Fibroblast of lung (primary cell): ENCODE data around the gene DLL1. TPM values are rescaled to one million over a fixed set of nuclear protein-coding genes. Genes with fewer than 3 reads are reported as not detected.
A peak's percentile ranks its signal among the peaks of the same experiment; 100 is the strongest.

ENCODE experiments used
- DNase-seq, 2 donors: peaks; one replicate each; pipeline versions ENCODE4 v3.0.0 to v3.0.0-alpha.2; 2010; ENCODE audit warnings: low read depth in 2 of 2
- H2AFZ ChIP-seq: 2 replicates; pipeline ENCODE4 v1.5.1; 2012; ENCODE audit warnings: low read length, control low read depth, inconsistent platforms
- H3K27ac ChIP-seq: 2 replicates; pipeline ENCODE4 v1.5.1; 2011; ENCODE audit warnings: low read length, control low read depth; ENCODE audit not compliant: insufficient read depth
- H3K27me3 ChIP-seq: 2 replicates; pipeline ENCODE4 v1.5.1; 2011; ENCODE audit warnings: mild to moderate bottlenecking, low read length; ENCODE audit not compliant: control insufficient read depth, insufficient read depth
- H3K36me3 ChIP-seq: 2 replicates; pipeline ENCODE4 v1.5.1; 2011; ENCODE audit warnings: low read length; ENCODE audit not compliant: control insufficient read depth, insufficient read depth
- H3K4me1 ChIP-seq: 2 replicates; pipeline ENCODE4 v1.5.1; 2011; ENCODE audit warnings: low read length; ENCODE audit not compliant: control insufficient read depth, insufficient read depth; ENCODE audit errors: extremely low read depth
- H3K4me2 ChIP-seq: 2 replicates; pipeline ENCODE4 v1.5.1; 2011; ENCODE audit warnings: low read length, control low read depth; ENCODE audit not compliant: insufficient read depth; ENCODE audit errors: extremely low read depth
- H3K4me3 ChIP-seq, 4 experiments: fragments of 200-600 bp in 1 of 4; sonication (generic) in 1 of 4; replicated peaks in 1 of 4; 2 replicates each; pipeline ENCODE4 v1.5.1; 2011 to 2016; ENCODE audit warnings: low read length in 4 of 4, low read depth in 3 of 4, mild to moderate bottlenecking in 3 of 4, control low read depth in 2 of 4, inconsistent platforms in 1 of 4, mixed read lengths in 1 of 4; ENCODE audit not compliant: insufficient read depth in 1 of 4; ENCODE audit errors: control extremely low read depth in 1 of 4
- H3K79me2 ChIP-seq: 2 replicates; pipeline ENCODE4 v1.5.1; 2012; ENCODE audit warnings: mild to moderate bottlenecking, low read length, inconsistent platforms; ENCODE audit not compliant: control insufficient read depth, insufficient read depth
- H3K9ac ChIP-seq: 2 replicates; pipeline ENCODE4 v1.5.1; 2011; ENCODE audit warnings: mild to moderate bottlenecking, low read length, control low read depth; ENCODE audit not compliant: insufficient read depth
- H3K9me3 ChIP-seq: 2 replicates; pipeline ENCODE4 v1.5.1; 2012; ENCODE audit warnings: low read depth, low read length; ENCODE audit not compliant: control insufficient read depth, insufficient read depth
- H4K20me1 ChIP-seq: 2 replicates; pipeline ENCODE4 v1.5.1; 2011; ENCODE audit warnings: low read length; ENCODE audit not compliant: control insufficient read depth, insufficient read depth; ENCODE audit errors: extremely low read depth
- CTCF ChIP-seq, 2 donors: IDR thresholded peaks in 1 of 2; conservative IDR thresholded peaks in 1 of 2; 1 replicate in 1 of 2; 2 replicates in 1 of 2; pipeline ENCODE4 v1.5.1; 2011 to 2012; ENCODE audit warnings: low read length in 2 of 2, control low read depth in 1 of 2, inconsistent platforms in 1 of 2, low read depth in 1 of 2, mild to moderate bottlenecking in 1 of 2
- EZH2 ChIP-seq: IDR thresholded peaks from 2 replicates; pipeline ENCODE4 v1.5.1; 2012; ENCODE audit warnings: low read length, control low read depth, mild to moderate bottlenecking; ENCODE audit errors: missing control alignments
- polyA plus RNA-seq, 2 donors: library from polyadenylated mRNA; depleted of rRNA in 1 of 2; stranded (reverse) in 1 of 2; unstranded in 1 of 2; fragments of >200 nt; gene quantifications; 2 replicates each; pipeline ENCODE4 v1.2.1, GENCODE V29; 2011 to 2012; ENCODE audit warnings: missing spikeins in 1 of 2
- total RNA-seq: library from RNA; depleted of rRNA; stranded (reverse); fragments of >200 nt; gene quantifications from 2 replicates; pipeline ENCODE4 v1.2.1, GENCODE V29; 2014

The DLL1 gene
- total and polyA plus RNA-seq, 2 donors (not counting 1 experiment from before 2014, with no cell fraction given): 0.69 to 12.4 TPM

DNA sequence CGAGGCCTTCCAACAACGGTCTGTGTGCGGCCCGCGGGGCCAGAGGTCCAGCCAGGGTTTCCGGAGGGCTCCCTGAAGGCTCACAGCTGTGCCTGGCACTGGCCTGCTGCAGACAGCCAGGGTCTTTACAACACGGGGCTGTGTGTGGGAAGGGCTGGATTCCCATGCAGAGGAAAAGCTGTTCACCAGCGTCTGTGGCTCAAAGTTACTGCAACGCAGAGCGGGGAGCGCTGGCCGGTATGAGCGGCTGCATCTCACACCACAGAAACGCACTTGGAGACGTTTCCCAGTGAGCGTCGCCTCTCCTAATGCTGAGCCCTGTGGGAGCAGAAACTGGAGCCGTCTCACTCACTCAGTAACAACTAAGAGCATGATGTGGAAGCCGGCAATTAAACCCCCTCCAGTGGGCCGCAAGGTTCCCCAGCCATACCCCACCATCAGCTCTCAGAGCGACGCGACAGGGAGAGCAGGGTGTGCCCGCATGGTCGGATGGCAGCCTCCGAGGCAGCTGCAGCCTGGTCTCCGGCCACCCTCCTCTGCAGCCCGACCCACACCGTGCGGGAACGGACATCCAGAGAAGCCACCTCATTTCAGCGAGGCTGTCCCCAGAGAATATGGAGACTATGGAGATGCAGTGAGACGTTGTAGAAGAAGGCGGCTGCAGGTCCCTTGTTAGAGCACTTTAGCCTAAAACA lies 42.6 kb downstream of the DLL1 start:
- peak; percentile 32 for TF ChIP-seq EZH2
- no peak for TF ChIP-seq CTCF (conservative IDR thresholded peaks at IDR 0.05 in 1 of 2, IDR thresholded peaks at IDR 0.05 in 1 of 2; ENCODE audit: low read depth in 1 of 2, low read length in 2 of 2)
- H3K36me3 ChIP-seq: no peaks in the 10 kb centered on the region
- H3K27ac ChIP-seq: no peak overlapping the region
- H3K4me2 ChIP-seq: no peak overlapping the region
- no peak overlapping the region for H2AFZ ChIP-seq
- H3K4me1 ChIP-seq: no peaks in the 10 kb centered on the region
- no peak overlapping the region for H3K4me3 ChIP-seq
- DNase-seq: peak in 1 of 2 donors; percentile 9
- H3K9me3 ChIP-seq: no peaks in the 10 kb centered on the region
- H3K9ac ChIP-seq: no peak overlapping the region
- no peaks in the 10 kb centered on the region for H4K20me1 ChIP-seq
- H3K27me3 ChIP-seq: no peaks in the 10 kb centered on the region
- H3K79me2 ChIP-seq: no peaks in the 10 kb centered on the region

GRCh38 chr6:170247178-170247701 lies 43.6 kb downstream of the DLL1 start:
- H3K4me3 ChIP-seq: no peak overlapping the region
- H3K9ac ChIP-seq: no peak overlapping the region
- no peaks in the 10 kb centered on the region for H4K20me1 ChIP-seq
- TF ChIP-seq EZH2: no peak
- TF ChIP-seq CTCF (conservative IDR thresholded peaks at IDR 0.05 in 1 of 2, IDR thresholded peaks at IDR 0.05 in 1 of 2; ENCODE audit: low read depth in 1 of 2, low read length in 2 of 2): no peak
- no peak overlapping the region for H3K4me2 ChIP-seq
- no peaks in the 10 kb centered on the region for H3K9me3 ChIP-seq
- no peaks in the 10 kb centered on the region for H3K79me2 ChIP-seq
- no peaks in the 10 kb centered on the region for H3K27me3 ChIP-seq
- H3K4me1 ChIP-seq: no peaks in the 10 kb centered on the region
- H3K36me3 ChIP-seq: no peaks in the 10 kb centered on the region
- H2AFZ ChIP-seq: no peak overlapping the region
- H3K27ac ChIP-seq: no peak overlapping the region
- no peak for DNase-seq

DNA sequence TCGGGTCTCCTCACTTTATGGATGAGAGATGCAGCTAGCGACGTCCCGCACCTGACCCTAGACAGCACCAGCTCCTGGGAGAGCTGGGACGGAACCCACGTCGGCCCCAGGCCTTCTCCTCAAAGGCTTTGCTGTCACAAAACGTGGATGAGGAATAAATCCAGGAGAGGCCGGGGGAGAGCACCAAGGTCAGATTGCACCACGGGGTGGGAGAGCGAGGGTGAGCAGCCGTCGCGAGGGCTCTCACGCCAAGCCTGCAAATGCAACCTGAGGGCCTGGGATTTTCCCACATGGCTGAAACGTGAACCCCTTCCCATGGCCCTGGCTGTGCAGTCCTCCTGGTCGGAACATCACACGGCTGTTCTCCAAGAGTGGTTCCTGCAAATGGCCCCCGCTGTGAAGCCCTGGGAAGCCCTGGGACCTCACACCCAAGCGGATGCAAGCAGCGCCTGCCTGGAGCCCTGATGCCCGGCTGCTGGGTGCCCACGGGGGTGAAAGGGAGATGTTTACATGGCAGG lies 45.3 kb downstream of the DLL1 start:
- Histone ChIP-seq H3K27ac (no peak overlapping the region), H2AFZ (no peak overlapping the region), H3K9ac (no peak overlapping the region), H3K4me2 (no peak overlapping the region), H4K20me1 (no peaks in the 10 kb centered on the region), H3K4me3 (no peak overlapping the region), H3K4me1 (no peaks in the 10 kb centered on the region), H3K79me2 (no peaks in the 10 kb centered on the region), H3K9me3 (no peaks in the 10 kb centered on the region), H3K36me3 (no peaks in the 10 kb centered on the region), H3K27me3 (no peaks in the 10 kb centered on the region)
- no peak for DNase-seq
- TF ChIP-seq EZH2: no peak
- TF ChIP-seq CTCF (conservative IDR thresholded peaks at IDR 0.05 in 1 of 2, IDR thresholded peaks at IDR 0.05 in 1 of 2; ENCODE audit: low read depth in 1 of 2, low read length in 2 of 2): no peak
